OCI-LY7 (cell line): ENCODE results near the gene TIGAR.

Source experiments
- EZH2phosphoT487 ChIP-seq: fragments of 200-600 bp; sonication (generic); IDR thresholded peaks from 2 replicates; pipeline ENCODE4 v1.6.1; 2018; ENCODE audit warnings: low read depth, borderline replicate concordance, mild to moderate bottlenecking, mixed run types, antibody characterized with exemption, low read length, moderate library complexity, mixed read lengths
- TF ChIP-seq, protein P1 (sequence below): fragments of 200-600 bp; sonication (generic); conservative IDR thresholded peaks from 2 replicates; pipeline ENCODE4 v1.5.1; 2014; ENCODE audit warnings: mild to moderate bottlenecking, antibody characterized with exemption, low read length, moderate library complexity, mixed read lengths

DNA sequence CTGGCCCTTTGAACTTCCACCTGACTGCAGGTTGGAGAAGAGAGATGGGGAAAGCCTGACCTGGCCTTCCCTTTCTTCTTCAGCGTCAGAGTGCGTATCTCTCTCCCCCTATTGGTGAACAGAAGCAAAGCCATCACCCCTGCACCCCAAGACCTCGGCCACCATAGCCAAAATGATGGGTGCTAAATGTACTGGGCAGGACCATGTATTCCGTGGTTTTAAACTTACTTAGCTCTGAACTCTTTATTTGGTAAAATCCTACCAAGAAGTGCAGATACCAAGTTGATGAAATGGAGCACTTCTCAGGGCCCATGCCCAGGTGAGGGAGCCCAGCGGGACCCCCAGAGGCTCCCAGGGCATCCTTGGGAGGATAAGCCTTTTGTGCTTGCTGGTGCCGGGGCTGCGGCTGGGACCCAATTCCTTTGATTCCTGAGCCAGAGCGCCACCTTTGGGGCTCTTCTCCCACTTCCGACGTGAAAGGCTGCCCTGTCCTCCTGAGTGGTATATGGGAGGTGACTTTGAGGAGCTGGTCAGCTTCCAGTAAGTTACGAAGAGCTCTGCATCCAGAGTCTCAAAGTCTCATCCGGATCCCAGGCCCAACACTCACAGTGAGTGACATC is 38.0 kb upstream of the TIGAR start:
- TF ChIP-seq, protein P1, sequence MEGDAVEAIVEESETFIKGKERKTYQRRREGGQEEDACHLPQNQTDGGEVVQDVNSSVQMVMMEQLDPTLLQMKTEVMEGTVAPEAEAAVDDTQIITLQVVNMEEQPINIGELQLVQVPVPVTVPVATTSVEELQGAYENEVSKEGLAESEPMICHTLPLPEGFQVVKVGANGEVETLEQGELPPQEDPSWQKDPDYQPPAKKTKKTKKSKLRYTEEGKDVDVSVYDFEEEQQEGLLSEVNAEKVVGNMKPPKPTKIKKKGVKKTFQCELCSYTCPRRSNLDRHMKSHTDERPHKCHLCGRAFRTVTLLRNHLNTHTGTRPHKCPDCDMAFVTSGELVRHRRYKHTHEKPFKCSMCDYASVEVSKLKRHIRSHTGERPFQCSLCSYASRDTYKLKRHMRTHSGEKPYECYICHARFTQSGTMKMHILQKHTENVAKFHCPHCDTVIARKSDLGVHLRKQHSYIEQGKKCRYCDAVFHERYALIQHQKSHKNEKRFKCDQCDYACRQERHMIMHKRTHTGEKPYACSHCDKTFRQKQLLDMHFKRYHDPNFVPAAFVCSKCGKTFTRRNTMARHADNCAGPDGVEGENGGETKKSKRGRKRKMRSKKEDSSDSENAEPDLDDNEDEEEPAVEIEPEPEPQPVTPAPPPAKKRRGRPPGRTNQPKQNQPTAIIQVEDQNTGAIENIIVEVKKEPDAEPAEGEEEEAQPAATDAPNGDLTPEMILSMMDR = peak; percentile 30; the same call in 1 of the 2 replicates
- TF ChIP-seq EZH2phosphoT487 = no peak
